Mesothelial cell of epicardium (in vitro differentiated cells): ENCODE data around the gene KCNIP4. TPM values are rescaled to one million over a fixed set of nuclear protein-coding genes. Genes with fewer than 3 reads are reported as not detected.

ENCODE experiments used
- DNase-seq, 2 experiments: peaks; one replicate each; pipeline ENCODE4 v3.0.0; 2021; ENCODE audit warnings: low spot score in 2 of 2; ENCODE audit not compliant: unreplicated experiment in 2 of 2
- H3K27ac Mint-ChIP-seq: 2 replicates; pipeline ENCODE4 v1.8.0; 2021; ENCODE audit warnings: mixed read lengths
- H3K27me3 Mint-ChIP-seq: 2 replicates; pipeline ENCODE4 v1.8.0; 2021; ENCODE audit warnings: low read depth, mixed read lengths
- H3K36me3 Mint-ChIP-seq: 2 replicates; pipeline ENCODE4 v1.8.0; 2021; ENCODE audit warnings: mixed read lengths
- H3K4me1 Mint-ChIP-seq: 2 replicates; pipeline ENCODE4 v1.8.0; 2021; ENCODE audit warnings: mixed read lengths
- H3K4me3 Mint-ChIP-seq: 2 replicates; pipeline ENCODE4 v1.8.0; 2021; ENCODE audit warnings: mild to moderate bottlenecking, moderate library complexity, mixed read lengths
- H3K9me3 Mint-ChIP-seq: 2 replicates; pipeline ENCODE4 v1.8.0; 2021; ENCODE audit warnings: mixed read lengths
- CTCF ChIP-seq: fragments of 200-600 bp; sonication (generic); IDR thresholded peaks from one replicate; pipeline ENCODE4 v1.5.0; 2021; ENCODE audit warnings: antibody characterized with exemption; ENCODE audit not compliant: unreplicated experiment
- total RNA-seq: library from RNA; stranded (reverse); gene quantifications from 3 replicates; pipeline ENCODE4 v1.2.1, GENCODE V29; 2021

The KCNIP4 gene
- total RNA-seq, 1 donor from 2014 or later, result 3.0 TPM

DNA sequence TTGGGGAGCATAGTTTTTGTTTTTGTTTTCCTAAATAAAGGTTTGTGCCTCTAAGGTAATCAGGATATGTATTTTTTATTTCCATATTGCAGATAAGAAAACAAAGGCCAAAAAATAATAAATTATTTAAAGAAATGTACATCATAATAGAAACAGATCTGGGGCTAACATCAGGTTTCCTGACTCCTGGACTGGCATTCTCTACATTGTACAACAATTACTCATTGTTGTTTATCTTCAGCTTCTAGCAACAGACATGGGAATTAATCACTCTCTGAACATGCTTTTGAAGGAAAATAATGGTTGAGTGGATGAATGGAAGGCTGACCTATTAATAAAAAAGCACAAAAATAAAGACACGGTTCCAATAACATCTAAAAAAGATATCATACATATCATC, 146.2 kb downstream of the KCNIP4 start:
- Mint-ChIP-seq H3K27me3 (no peaks in the 10 kb centered on the region), H3K4me1 (peaks cover 3% of the 10 kb centered on the region), H3K36me3 (no peaks in the 10 kb centered on the region), H3K9me3 (no peaks in the 10 kb centered on the region), H3K4me3 (no peak overlapping the region), H3K27ac (no peak overlapping the region)
- no peak for DNase-seq
- no peak for TF ChIP-seq CTCF

DNA sequence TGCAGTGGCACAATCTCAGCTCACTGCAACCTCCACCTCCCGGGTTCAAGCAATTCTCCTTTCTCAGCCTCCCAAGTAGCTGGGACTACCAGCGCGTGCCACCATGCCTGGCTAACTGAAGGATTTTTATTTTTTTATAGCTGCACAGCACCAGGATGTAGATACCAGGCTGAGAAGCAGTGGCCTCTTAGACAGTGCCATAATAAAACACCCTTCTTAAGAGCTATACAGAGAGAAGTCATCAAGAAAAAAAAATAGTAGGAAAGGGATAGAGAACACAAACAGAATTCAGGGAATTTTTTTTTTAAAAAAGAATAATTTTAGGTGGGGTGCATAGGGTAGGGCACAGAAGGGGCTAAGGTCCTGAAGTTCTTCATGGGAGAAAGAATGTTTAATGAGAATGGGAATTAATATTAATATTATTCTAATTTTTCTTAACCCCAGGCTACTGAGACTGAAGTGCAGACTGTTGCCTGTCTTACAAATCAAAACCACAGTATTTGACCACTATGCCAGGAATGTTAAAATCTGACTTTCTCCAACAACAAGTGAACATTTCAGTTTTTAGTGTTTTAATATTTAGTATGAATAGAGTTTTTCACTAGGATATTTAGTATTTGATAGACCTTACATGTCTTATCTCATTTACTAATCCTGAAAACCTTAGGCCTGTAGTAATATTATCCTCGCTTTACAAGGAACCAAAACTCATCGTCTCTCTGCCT, 146.7 kb downstream of the KCNIP4 start:
- H3K27ac Mint-ChIP-seq, result no peak overlapping the region
- H3K36me3 Mint-ChIP-seq, result no peaks in the 10 kb centered on the region

GRCh38 chr4:21795091-21795490, 153.5 kb downstream of the KCNIP4 start:
- H3K4me1 Mint-ChIP-seq, result no peaks in the 10 kb centered on the region
- no peak for TF ChIP-seq CTCF
- no peak overlapping the region for H3K4me3 Mint-ChIP-seq
- DNase-seq, result no peak
- H3K9me3 Mint-ChIP-seq, result no peaks in the 10 kb centered on the region
- no peak overlapping the region for H3K27ac Mint-ChIP-seq
- H3K36me3 Mint-ChIP-seq, result no peaks in the 10 kb centered on the region
- peaks cover 2% of the 10 kb centered on the region for H3K27me3 Mint-ChIP-seq

More for the DNA sequence above, 146.7 kb downstream of the KCNIP4 start:
- H3K4me1 Mint-ChIP-seq, result peaks cover 3% of the 10 kb centered on the region
- H3K27me3 Mint-ChIP-seq, result no peaks in the 10 kb centered on the region
- no peak for DNase-seq
- TF ChIP-seq CTCF, result no peak
- no peaks in the 10 kb centered on the region for H3K9me3 Mint-ChIP-seq
- no peak overlapping the region for H3K4me3 Mint-ChIP-seq

DNA sequence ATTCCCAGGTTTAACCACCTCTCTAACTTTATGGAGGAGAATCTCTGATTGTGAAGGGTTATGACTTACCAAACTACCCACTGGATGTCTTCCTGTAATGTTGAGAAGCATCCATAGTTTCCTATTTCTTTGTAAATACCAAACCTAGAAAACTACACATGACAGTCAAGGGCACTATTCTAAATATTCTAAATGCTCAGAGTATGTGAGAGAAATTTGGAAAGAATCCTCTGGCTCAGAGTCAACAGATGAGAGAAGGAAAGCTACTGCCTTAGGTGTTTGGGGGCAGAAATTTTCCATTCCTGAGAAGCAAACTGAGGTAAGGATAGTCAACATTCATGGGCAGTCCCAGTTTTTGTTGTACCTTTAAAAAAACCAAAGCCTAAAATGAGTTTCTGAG, 155.8 kb downstream of the KCNIP4 start:
- peaks cover 2% of the 10 kb centered on the region for H3K27me3 Mint-ChIP-seq
- no peaks in the 10 kb centered on the region for H3K9me3 Mint-ChIP-seq
- H3K4me3 Mint-ChIP-seq, result no peak overlapping the region
- no peaks in the 10 kb centered on the region for H3K4me1 Mint-ChIP-seq
- no peak overlapping the region for H3K27ac Mint-ChIP-seq
- H3K36me3 Mint-ChIP-seq, result no peaks in the 10 kb centered on the region
- DNase-seq, result no peak
- TF ChIP-seq CTCF, result no peak

DNA sequence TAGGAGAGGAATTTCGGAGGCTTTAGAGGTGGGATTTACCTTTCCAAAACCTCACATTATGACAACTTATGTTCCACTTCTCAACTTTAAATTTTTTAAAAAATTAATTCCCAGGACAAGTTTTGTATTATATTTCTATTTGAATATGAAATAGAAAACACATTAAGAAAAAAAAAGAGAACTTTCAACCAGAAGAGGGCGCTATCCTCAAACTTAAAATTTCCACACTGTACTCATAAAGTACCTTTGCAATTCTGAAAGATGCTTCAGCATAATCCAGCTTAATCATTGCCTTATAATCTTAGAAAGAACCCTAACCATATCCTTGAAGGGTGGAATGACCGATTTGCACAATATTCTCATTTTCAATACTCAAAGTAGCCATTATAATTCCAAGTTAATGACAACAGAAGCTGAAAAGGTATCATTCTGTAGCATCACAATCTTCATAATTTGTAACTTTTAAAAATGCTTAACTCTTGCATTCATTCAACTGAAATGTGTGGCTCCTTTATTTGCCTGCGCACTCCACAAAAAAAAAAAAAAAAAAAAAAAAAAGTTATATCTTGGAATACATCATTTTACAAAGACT, 158.0 kb downstream of the KCNIP4 start:
- H3K9me3 Mint-ChIP-seq, result no peaks in the 10 kb centered on the region
- H3K27ac Mint-ChIP-seq, result no peak overlapping the region
- H3K27me3 Mint-ChIP-seq, result peaks cover 2% of the 10 kb centered on the region
- no peaks in the 10 kb centered on the region for H3K36me3 Mint-ChIP-seq
- TF ChIP-seq CTCF, result peak; percentile 95
- DNase-seq, result no peak
- no peak overlapping the region for H3K4me3 Mint-ChIP-seq
- no peaks in the 10 kb centered on the region for H3K4me1 Mint-ChIP-seq
